Measurements from ENCODE around the gene MS4A8.

- TF ChIP-seq CTCF (IDR thresholded peaks at IDR 0.05) (no peak), ZFX (IDR thresholded peaks at IDR 0.05; ENCODE audit: borderline replicate concordance) (no peak)
These were observed 42.0 kb downstream of the MS4A8 start for GRCh38 chr11:60741421-60741820.

All from 22Rv1 (cell line).